HG03159 (cell line): ENCODE measurements around the gene RNF157.

Experiments
- ATAC-seq: cut with Tn5 transposase; IDR thresholded peaks from one replicate; pipeline ENCODE4 v1.9.1; 2021; ENCODE audit warnings: mild to moderate bottlenecking, moderate library complexity; ENCODE audit not compliant: unreplicated experiment

RNF157 gene

GRCh38 chr17:76103274-76104139 lies 136.8 kb downstream of the RNF157 start, which contains the start of gene EXOC7:
Gene EXOC7 (minus strand): TSS chr17:76103787. CDS start chr17:76103692, 95 bp downstream.
- peak; percentile 85 for ATAC-seq

GRCh38 chr17:76102944-76103273 lies 137.4 kb downstream of the RNF157 start:
- ATAC-seq: no peak

- ATAC-seq: no peak
These were observed 142.5 kb downstream of the RNF157 start for GRCh38 chr17:76097716-76098295.

GRCh38 chr17:76095943-76096342 lies 144.3 kb downstream of the RNF157 start:
- no peak for ATAC-seq

GRCh38 chr17:76094046-76094445 lies 146.2 kb downstream of the RNF157 start:
- ATAC-seq: no peak

- no peak for ATAC-seq
These were observed 147.5 kb downstream of the RNF157 start for GRCh38 chr17:76092526-76093413.
